IMR-90 (cell line): ENCODE data around the gene MGAT5. TPM values are rescaled to one million over a fixed set of nuclear protein-coding genes. Genes with fewer than 3 reads are reported as not detected.

Source experiments
- ATAC-seq: fragments of 200-7000 bp; cut with Tn5 transposase; 2 replicates; pipeline ENCODE4 v1.9.1; 2020; ENCODE audit warnings: low read depth, mild to moderate bottlenecking, moderate library complexity
- BruUV-seq: library from RNA; stranded (reverse); fragments of 400-500 nt; replicated peaks from 2 replicates; lab custom pipeline; 2021; lab: Mats Ljungman, UMichigan
- CTCF ChIA-PET: fragments of 300-600 bp; formaldehyde crosslinking; extraction: SDS; loops from one replicate; lab custom pipeline; 2021; ENCODE audit warnings: antibody characterized with exemption; lab: Yijun Ruan, JAX
- POLR2A ChIA-PET: fragments of 300-600 bp; sonication (Branson Sonifier 250); formaldehyde crosslinking; loops from one replicate; lab custom pipeline; 2022; ENCODE audit warnings: antibody characterized with exemption; ENCODE audit not compliant: unreplicated experiment; lab: Charles Lee
- DNase-seq: peaks from one replicate; pipeline ENCODE4 v3.0.0; 2013
- H2AFZ ChIP-seq: replicated peaks from 2 replicates; pipeline ENCODE3; 2013; ENCODE audit warnings: low read length, mild to moderate bottlenecking; ENCODE audit not compliant: poor library complexity
- H2AK5ac ChIP-seq: 2 replicates; pipeline ENCODE4 v1.6.1; 2013; ENCODE audit warnings: low read depth, low read length, inconsistent platforms
- H2AK9ac ChIP-seq: replicated peaks from 2 replicates; pipeline ENCODE3; 2013; ENCODE audit warnings: mild to moderate bottlenecking, low read depth, low read length, moderate library complexity; ENCODE audit not compliant: poor library complexity
- H2BK120ac ChIP-seq: 2 replicates; pipeline ENCODE4 v1.6.1; 2013; ENCODE audit warnings: low read depth, low read length, inconsistent platforms
- H2BK15ac ChIP-seq: 3 replicates; pipeline ENCODE4 v1.6.1; 2013; ENCODE audit warnings: low read depth, low read length, inconsistent platforms
- H2BK20ac ChIP-seq: 2 replicates; pipeline ENCODE4 v1.6.1; 2013; ENCODE audit warnings: low read depth, mild to moderate bottlenecking, inconsistent platforms, low read length, moderate library complexity
- H2BK5ac ChIP-seq: 2 replicates; pipeline ENCODE4 v1.6.1; 2013; ENCODE audit warnings: mild to moderate bottlenecking, low read depth, low read length, inconsistent platforms; ENCODE audit not compliant: poor library complexity, severe bottlenecking
- H3K14ac ChIP-seq: replicated peaks from 2 replicates; pipeline ENCODE4 v1.6.1; 2013; ENCODE audit warnings: low read depth, low read length, inconsistent platforms
- H3K18ac ChIP-seq: 2 replicates; pipeline ENCODE4 v1.6.1; 2013; ENCODE audit warnings: low read depth, low read length, control low read depth
- H3K23ac ChIP-seq: 2 replicates; pipeline ENCODE4 v1.6.1; 2013; ENCODE audit warnings: low read depth, low read length, inconsistent platforms
- H3K27ac ChIP-seq: 2 replicates; pipeline ENCODE4 v1.5.1; 2013; ENCODE audit warnings: mild to moderate bottlenecking, control low read depth, low read length; ENCODE audit not compliant: insufficient read depth
- H3K27me3 ChIP-seq: 2 replicates; pipeline ENCODE4 v1.6.1; 2013; ENCODE audit warnings: low read length; ENCODE audit not compliant: control insufficient read depth, insufficient read depth
- H3K36me3 ChIP-seq: 2 replicates; pipeline ENCODE4 v1.6.1; 2013; ENCODE audit warnings: low read length, mixed read lengths; ENCODE audit not compliant: control insufficient read depth, insufficient read depth
- H3K4ac ChIP-seq: 2 replicates; pipeline ENCODE4 v1.6.1; 2013; ENCODE audit warnings: low read depth, low read length, inconsistent platforms
- H3K4me1 ChIP-seq: 2 replicates; pipeline ENCODE4 v1.6.1; 2013; ENCODE audit warnings: low read length, mixed read lengths; ENCODE audit not compliant: control insufficient read depth, insufficient read depth
- H3K4me2 ChIP-seq: 2 replicates; pipeline ENCODE4 v1.6.1; 2013; ENCODE audit warnings: low read depth, mild to moderate bottlenecking, control low read depth, low read length, moderate library complexity
- H3K4me3 ChIP-seq: 2 replicates; pipeline ENCODE4 v1.5.1; 2013; ENCODE audit warnings: low read depth, mild to moderate bottlenecking, control low read depth, low read length, moderate library complexity; ENCODE audit not compliant: insufficient read depth
- H3K56ac ChIP-seq: 2 replicates; pipeline ENCODE4 v1.6.1; 2013; ENCODE audit warnings: low read length, inconsistent platforms; ENCODE audit not compliant: insufficient read depth; ENCODE audit errors: extremely low read depth
- H3K79me1 ChIP-seq, 2 experiments: 2 replicates each; pipeline ENCODE4 v1.6.1; 2013; ENCODE audit warnings: low read length in 2 of 2, inconsistent platforms in 1 of 2, low read depth in 1 of 2
- H3K9ac ChIP-seq: 2 replicates; pipeline ENCODE4 v1.6.1; 2013; ENCODE audit warnings: low read depth, low read length, control low read depth
- H3K9me1 ChIP-seq: 2 replicates; pipeline ENCODE4 v1.6.1; 2013; ENCODE audit warnings: low read length, inconsistent platforms; ENCODE audit not compliant: insufficient read depth
- H3K9me3 ChIP-seq: 2 replicates; pipeline ENCODE4 v1.6.1; 2013; ENCODE audit warnings: low read length; ENCODE audit not compliant: control insufficient read depth, insufficient read depth
- H4K20me1 ChIP-seq: 2 replicates; pipeline ENCODE4 v1.6.1; 2013; ENCODE audit warnings: low read length, inconsistent platforms; ENCODE audit not compliant: insufficient read depth
- H4K5ac ChIP-seq: 2 replicates; pipeline ENCODE4 v1.6.1; 2013; ENCODE audit warnings: mild to moderate bottlenecking, low read depth, low read length, control low read depth
- H4K8ac ChIP-seq, 2 experiments: 2 replicates each; pipeline ENCODE4 v1.6.1; 2013; ENCODE audit warnings: low read depth in 2 of 2, low read length in 2 of 2, control low read depth in 1 of 2, inconsistent platforms in 1 of 2
- H4K91ac ChIP-seq: 2 replicates; pipeline ENCODE4 v1.6.1; 2013; ENCODE audit warnings: low read depth, low read length, inconsistent platforms; ENCODE audit not compliant: insufficient read depth
- BHLHE40 ChIP-seq: fragments of 150-350 bp; IDR thresholded peaks from 2 replicates; pipeline ENCODE4 v1.6.1; 2016; ENCODE audit warnings: mild to moderate bottlenecking, low read depth, low read length
- CHD1 ChIP-seq: IDR thresholded peaks from 2 replicates; pipeline ENCODE4 v1.6.1; 2012; ENCODE audit warnings: low read depth, low read length, improper control_type of control experiment
- MAZ ChIP-seq: IDR thresholded peaks from 2 replicates; pipeline ENCODE4 v1.6.1; 2012; ENCODE audit warnings: low read depth, mild to moderate bottlenecking, low read length, improper control_type of control experiment, moderate library complexity, borderline replicate concordance
- MXI1 ChIP-seq: IDR thresholded peaks from 2 replicates; pipeline ENCODE4 v1.6.1; 2012; ENCODE audit warnings: low read depth, mild to moderate bottlenecking, low read length, moderate library complexity, borderline replicate concordance
- RAD21 ChIP-seq: IDR thresholded peaks from 2 replicates; pipeline ENCODE4 v1.6.1; 2012; ENCODE audit warnings: low read length, improper control_type of control experiment
- SMC3 ChIP-seq: fragments of 150-350 bp; IDR thresholded peaks from 2 replicates; pipeline ENCODE4 v1.6.1; 2016; ENCODE audit warnings: low read depth, mild to moderate bottlenecking, antibody characterized with exemption, low read length, moderate library complexity
- WGBS, 2 experiments: methylation state at CpG; one replicate each; pipeline versions ENCODE4 v1.1.5 to v1.1.7; 2013; ENCODE audit warnings: missing lambda C conversion rate in 2 of 2; ENCODE audit not compliant: insufficient read length in 1 of 2; ENCODE audit errors: extremely low coverage in 2 of 2; 5-methylcytosine and 5-hydroxymethylcytosine counted together
- dilution Hi-C: fragments of 300-500 bp; cut with HindIII; formaldehyde crosslinking; loops from one replicate; pipeline ENCODE4 v1.14.3; 2018; ENCODE audit warnings: low sequenced_read_pairs; ENCODE audit not compliant: unreplicated experiment
- in situ Hi-C: fragments of 300-500 bp; cut with MboI; formaldehyde crosslinking; loops from 3 replicates; pipeline ENCODE4 v1.14.3; 2019; ENCODE audit warnings: low sequenced_read_pairs, inconsistent platforms, mixed read lengths
- intact Hi-C: fragments of 100-400 bp; cut with micrococcal nuclease; formaldehyde crosslinking; loops from 2 replicates; pipeline ENCODE4 v1.10.0; 2022
- polyA plus RNA-seq, 3 experiments: library from polyadenylated mRNA; depleted of rRNA; stranded (reverse); fragments of >200 nt; gene quantifications; 2 replicates each; pipeline ENCODE4 v1.2.3, GENCODE V29; 2012; ENCODE audit warnings: low replicate concordance in 1 of 3
- total RNA-seq: library from RNA; depleted of rRNA; stranded (reverse); fragments of >200 nt; gene quantifications from 2 replicates; pipeline ENCODE4 v1.2.3, GENCODE V29; 2012
- TF ChIP-seq, protein P1 (sequence below): fragments of 150-350 bp; IDR thresholded peaks from 2 replicates; pipeline ENCODE4 v1.6.1; 2017; ENCODE audit warnings: mild to moderate bottlenecking, antibody characterized with exemption, low read length, low read depth
- TF ChIP-seq, protein P2 (sequence below): conservative IDR thresholded peaks from 2 replicates; pipeline ENCODE4 v1.5.1; 2012; ENCODE audit warnings: mild to moderate bottlenecking, low read depth, low read length, improper control_type of control experiment

The MGAT5 gene
- total and polyA plus RNA-seq, 2 of the 4 experiments (the other 2 are of a cell fraction): 22.9 to 59.9 TPM

DNA sequence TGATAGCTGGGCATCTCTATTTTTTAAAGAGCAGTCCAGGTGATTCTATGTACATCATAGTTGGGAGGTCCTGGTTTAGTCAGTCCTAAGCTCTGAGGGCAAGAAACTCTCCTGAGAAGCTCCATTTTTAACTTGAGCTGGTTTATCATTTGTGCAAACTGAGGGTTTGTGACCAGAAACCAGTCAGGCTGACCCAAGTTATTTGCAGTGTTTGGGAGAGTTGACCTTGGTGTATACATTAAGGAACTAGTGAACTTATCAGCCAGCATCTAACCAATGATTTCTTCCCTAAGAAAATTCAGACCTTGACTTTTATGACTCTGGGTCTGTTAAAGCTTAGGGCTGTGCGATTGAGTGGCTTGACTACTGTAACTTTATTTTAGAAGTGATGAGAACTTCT lies 10.6 kb upstream of the MGAT5 start:
- Histone ChIP-seq H3K56ac (no peak overlapping the region), H3K18ac (peak overlapping the region; percentile 35; the same call in 1 of the 2 replicates), H2BK20ac (no peak overlapping the region), H3K23ac (no peak overlapping the region), H3K9me3 (no peaks in the 10 kb centered on the region), H3K4me2 (no peak overlapping the region), H3K27me3 (no peaks in the 10 kb centered on the region), H3K9ac (no peak overlapping the region; the same call in 1 of the 2 replicates), H3K79me1 (peaks cover 24 to 72% of the 10 kb centered on the region in 2 experiments), H2BK15ac (no peak overlapping the region), H2AK5ac (no peak overlapping the region), H3K4me1 (peaks cover 9% of the 10 kb centered on the region), H3K36me3 (no peaks in the 10 kb centered on the region), H4K91ac (no peak overlapping the region), H3K4ac (no peak overlapping the region), H3K27ac (no peak overlapping the region), H3K9me1 (peaks cover 10% of the 10 kb centered on the region), H4K20me1 (peaks cover 45% of the 10 kb centered on the region; the same call in 1 of the 2 replicates), H3K14ac (no peak overlapping the region), H4K5ac (no peak overlapping the region), H2AFZ (no peak overlapping the region), H2BK120ac (no peak overlapping the region), H2AK9ac (no peak overlapping the region), H2BK5ac (no peak overlapping the region), H4K8ac (no peak overlapping the region), H3K4me3 (no peak overlapping the region)
- DNase-seq (no peak), ATAC-seq (no peak)
- no TSS peak for BruUV-seq
- no peak for TF ChIP-seq CHD1
- TF ChIP-seq, protein P1, sequence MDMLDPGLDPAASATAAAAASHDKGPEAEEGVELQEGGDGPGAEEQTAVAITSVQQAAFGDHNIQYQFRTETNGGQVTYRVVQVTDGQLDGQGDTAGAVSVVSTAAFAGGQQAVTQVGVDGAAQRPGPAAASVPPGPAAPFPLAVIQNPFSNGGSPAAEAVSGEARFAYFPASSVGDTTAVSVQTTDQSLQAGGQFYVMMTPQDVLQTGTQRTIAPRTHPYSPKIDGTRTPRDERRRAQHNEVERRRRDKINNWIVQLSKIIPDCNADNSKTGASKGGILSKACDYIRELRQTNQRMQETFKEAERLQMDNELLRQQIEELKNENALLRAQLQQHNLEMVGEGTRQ: no peak
- TF ChIP-seq MXI1: no peak
- no peak for TF ChIP-seq BHLHE40
- TF ChIP-seq, protein P2, sequence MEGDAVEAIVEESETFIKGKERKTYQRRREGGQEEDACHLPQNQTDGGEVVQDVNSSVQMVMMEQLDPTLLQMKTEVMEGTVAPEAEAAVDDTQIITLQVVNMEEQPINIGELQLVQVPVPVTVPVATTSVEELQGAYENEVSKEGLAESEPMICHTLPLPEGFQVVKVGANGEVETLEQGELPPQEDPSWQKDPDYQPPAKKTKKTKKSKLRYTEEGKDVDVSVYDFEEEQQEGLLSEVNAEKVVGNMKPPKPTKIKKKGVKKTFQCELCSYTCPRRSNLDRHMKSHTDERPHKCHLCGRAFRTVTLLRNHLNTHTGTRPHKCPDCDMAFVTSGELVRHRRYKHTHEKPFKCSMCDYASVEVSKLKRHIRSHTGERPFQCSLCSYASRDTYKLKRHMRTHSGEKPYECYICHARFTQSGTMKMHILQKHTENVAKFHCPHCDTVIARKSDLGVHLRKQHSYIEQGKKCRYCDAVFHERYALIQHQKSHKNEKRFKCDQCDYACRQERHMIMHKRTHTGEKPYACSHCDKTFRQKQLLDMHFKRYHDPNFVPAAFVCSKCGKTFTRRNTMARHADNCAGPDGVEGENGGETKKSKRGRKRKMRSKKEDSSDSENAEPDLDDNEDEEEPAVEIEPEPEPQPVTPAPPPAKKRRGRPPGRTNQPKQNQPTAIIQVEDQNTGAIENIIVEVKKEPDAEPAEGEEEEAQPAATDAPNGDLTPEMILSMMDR: no peak
- TF ChIP-seq SMC3: no peak
- no peak for TF ChIP-seq MAZ
- no peak for TF ChIP-seq RAD21
- ChIA-PET POLR2A (no interaction called here), CTCF (interaction anchor here (1.0 to 1.5 kb wide), 4 partner anchors 15 to 358 kb away, joined by 3 to 4 read pairs (median 3); no protein-coding TSS in a partner anchor)
- WGBS, 2 experiments: no CpG with 5 or more reads among the region's 1 CpG
- intact Hi-C loops: no loop called here
- in situ Hi-C loops: loop anchor here (25.0 kb wide), 1 partner anchor 356 kb away; no protein-coding TSS in a partner anchor
- dilution Hi-C loops: no loop called here
